ENCODE measurements around the gene CORT. TPM values are rescaled to one million over a fixed set of nuclear protein-coding genes. Genes with fewer than 3 reads are reported as not detected.

The CORT gene
- total and polyA plus RNA-seq, 2 donors (not counting 3 experiments of a cell fraction or from before 2014, with no cell fraction given) = 0.11 TPM; not detected in 1

GRCh38 chr1:10446790-10447422, 2.9 kb upstream of the CORT start:
- Histone ChIP-seq H3K36me3 (ENCODE audit: control insufficient read depth in 2 of 2, extremely low read depth in 1 of 2, insufficient read depth in 2 of 2, low read length in 2 of 2) (no peaks in the 10 kb centered on the region), H3K79me2 (ENCODE audit: control insufficient read depth, insufficient read depth, low read length) (no peaks in the 10 kb centered on the region), H2AFZ (ENCODE audit: low read depth, low read length) (no peak overlapping the region), H3K4me2 (ENCODE audit: insufficient read depth, low read length) (no peak overlapping the region), H4K20me1 (replicated peaks; ENCODE audit: control insufficient read depth, extremely low read depth, insufficient read depth, low read length) (no peaks in the 10 kb centered on the region), H3K27ac (ENCODE audit: insufficient read depth, low read depth, low read length) (no peak overlapping the region), H3K9me3 (replicated peaks; ENCODE audit: control insufficient read depth, insufficient read depth, low read length) (no peaks in the 10 kb centered on the region), H3K27me3 (ENCODE audit: control insufficient read depth in 2 of 2, insufficient read depth in 2 of 2, low read length in 2 of 2) (no peaks in the 10 kb centered on the region), H3K4me3 (replicated peaks in 1 of 3; ENCODE audit: insufficient read depth in 1 of 3, low read depth in 1 of 3, low read length in 3 of 3) (no peak overlapping the region), H3K4me1 (ENCODE audit: control insufficient read depth, extremely low read depth, insufficient read depth, low read length) (peaks cover 9% of the 10 kb centered on the region), H3K9ac (replicated peaks; ENCODE audit: extremely low read depth, insufficient read depth, low read length) (no peak overlapping the region), H3K9me1 (replicated peaks; ENCODE audit: control insufficient read depth, extremely low read depth, insufficient read depth, low read length) (no peaks in the 10 kb centered on the region)
- no TSS peak for BruUV-seq (replicated peaks)
- FAIRE-seq = no peak
- dilution Hi-C loops (cut with MboI; ENCODE audit: extremely low pct_ligation_motif_present, low sequenced_read_pairs) (no loop called here), intact Hi-C loops (cut with micrococcal nuclease) (loop anchor here (5.0 kb wide), 1 partner anchor 1000 kb away; no protein-coding TSS in a partner anchor)
- DNase-seq (ENCODE audit: low read depth, low spot score) = no peak
- CTCF ChIA-PET = interaction anchor here (0.8 to 1.0 kb wide), 2 partner anchors 10 to 16 kb away, joined by 3 read pairs; no protein-coding TSS in a partner anchor
- TF ChIP-seq MAX (IDR thresholded peaks at IDR 0.05; ENCODE audit: insufficient read depth, insufficient read length) (no peak), EZH2 (IDR thresholded peaks at IDR 0.05; ENCODE audit: borderline replicate concordance, low read depth, low read length, severe bottlenecking) (no peak), GATA2 (IDR thresholded peaks at IDR 0.05; ENCODE audit: insufficient read depth, insufficient read length, low read depth, low read length) (no peak), POLR2AphosphoS5 (IDR thresholded peaks at IDR 0.05; ENCODE audit: insufficient read depth, low read depth, low read length) (no peak), POLR2A (IDR thresholded peaks at IDR 0.05; ENCODE audit: low read depth, low read length) (no peak), MYC (IDR thresholded peaks at IDR 0.05; ENCODE audit: low read depth, low read length) (no peak), FOS (IDR thresholded peaks at IDR 0.05; ENCODE audit: borderline replicate concordance, insufficient read depth, low read length) (no peak), JUN (IDR thresholded peaks at IDR 0.05; ENCODE audit: borderline replicate concordance, insufficient read depth, insufficient read length, low read depth) (no peak)
- TF ChIP-seq, protein P1, sequence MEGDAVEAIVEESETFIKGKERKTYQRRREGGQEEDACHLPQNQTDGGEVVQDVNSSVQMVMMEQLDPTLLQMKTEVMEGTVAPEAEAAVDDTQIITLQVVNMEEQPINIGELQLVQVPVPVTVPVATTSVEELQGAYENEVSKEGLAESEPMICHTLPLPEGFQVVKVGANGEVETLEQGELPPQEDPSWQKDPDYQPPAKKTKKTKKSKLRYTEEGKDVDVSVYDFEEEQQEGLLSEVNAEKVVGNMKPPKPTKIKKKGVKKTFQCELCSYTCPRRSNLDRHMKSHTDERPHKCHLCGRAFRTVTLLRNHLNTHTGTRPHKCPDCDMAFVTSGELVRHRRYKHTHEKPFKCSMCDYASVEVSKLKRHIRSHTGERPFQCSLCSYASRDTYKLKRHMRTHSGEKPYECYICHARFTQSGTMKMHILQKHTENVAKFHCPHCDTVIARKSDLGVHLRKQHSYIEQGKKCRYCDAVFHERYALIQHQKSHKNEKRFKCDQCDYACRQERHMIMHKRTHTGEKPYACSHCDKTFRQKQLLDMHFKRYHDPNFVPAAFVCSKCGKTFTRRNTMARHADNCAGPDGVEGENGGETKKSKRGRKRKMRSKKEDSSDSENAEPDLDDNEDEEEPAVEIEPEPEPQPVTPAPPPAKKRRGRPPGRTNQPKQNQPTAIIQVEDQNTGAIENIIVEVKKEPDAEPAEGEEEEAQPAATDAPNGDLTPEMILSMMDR (IDR thresholded peaks at IDR 0.05; ENCODE audit: extremely low read depth in 1 of 2, insufficient read depth in 1 of 2, low read depth in 1 of 2, low read length in 2 of 2) = no peak
- POLR2A ChIA-PET = no interaction called here

Data from endothelial cell of umbilical vein (primary cell).